Measurements from ENCODE around the gene RNF157. TPM values are rescaled to one million over a fixed set of nuclear protein-coding genes. Genes with fewer than 3 reads are reported as not detected.

Gene RNF157
- total and polyA plus RNA-seq, 2 of the 13 experiments (the other 11 are each of a cell fraction or from before 2014, with no cell fraction given), result 0.44 to 1.5 TPM

GRCh38 chr17:76266244-76266938, 26.1 kb upstream of the RNF157 start (continued):
- TF ChIP-seq ZBTB8A (CRISPR knock-in tag; IDR thresholded peaks at IDR 0.05; ENCODE audit: borderline replicate concordance, low read depth), result 0 out of 2 replicates have a peak, but pooled peaks have one; percentile 25
- TF ChIP-seq POLR2A (IDR thresholded peaks at IDR 0.05; ENCODE audit: insufficient read depth in 1 of 2, low read depth in 2 of 2, low read length in 2 of 2), result peak in 1 of 2 experiments; percentile 34; a peak in 1 of 4 replicates
- TF ChIP-seq ZSCAN5A (CRISPR knock-in tag; IDR thresholded peaks at IDR 0.05; ENCODE audit: borderline replicate concordance), result no peak
- peak; percentile 28 for TF ChIP-seq TEAD3 (CRISPR knock-in tag; optimal IDR thresholded peaks at IDR 0.05; ENCODE audit: borderline replicate concordance)
- TF ChIP-seq NFKB2 (CRISPR knock-in tag; IDR thresholded peaks at IDR 0.05; ENCODE audit: borderline replicate concordance), result no peak
- no peak for TF ChIP-seq SP2 (CRISPR knock-in tag; IDR thresholded peaks at IDR 0.05)
- peak; percentile 38; the same call in 1 of the 2 replicates for TF ChIP-seq DRAP1 (CRISPR knock-in tag; IDR thresholded peaks at IDR 0.05)
- no peak for TF ChIP-seq ZNF501 (CRISPR knock-in tag; IDR thresholded peaks at IDR 0.05)
- TF ChIP-seq HES4 (CRISPR knock-in tag; IDR thresholded peaks at IDR 0.05; ENCODE audit: borderline replicate concordance), result no peak; the same call in 1 of the 2 replicates
- no peak for TF ChIP-seq ELK4 (CRISPR knock-in tag; IDR thresholded peaks at IDR 0.05; ENCODE audit: borderline replicate concordance)
- no peak for TF ChIP-seq TSC22D2 (CRISPR knock-in tag; IDR thresholded peaks at IDR 0.05; ENCODE audit: borderline replicate concordance)
- no peak for TF ChIP-seq RXRB (CRISPR knock-in tag; IDR thresholded peaks at IDR 0.05; ENCODE audit: borderline replicate concordance)
- TF ChIP-seq ZNF207 (IDR thresholded peaks at IDR 0.05; ENCODE audit: borderline replicate concordance), result no peak
- no peak for TF ChIP-seq MTF2 (CRISPR knock-in tag; IDR thresholded peaks at IDR 0.05; ENCODE audit: borderline replicate concordance)
- no peak for TF ChIP-seq GLMP (CRISPR knock-in tag; IDR thresholded peaks at IDR 0.05; ENCODE audit: borderline replicate concordance)
- no peak for TF ChIP-seq ZBTB14 (CRISPR knock-in tag; IDR thresholded peaks at IDR 0.05)
- TF ChIP-seq KLF13 (CRISPR knock-in tag; IDR thresholded peaks at IDR 0.05), result no peak
- no peak for TF ChIP-seq NONO (IDR thresholded peaks at IDR 0.05)
- TF ChIP-seq NONO (CRISPR knock-in tag; conservative IDR thresholded peaks at IDR 0.05), result 0 out of 2 replicates have a peak, but pooled peaks have one; percentile 33
- TF ChIP-seq ZBTB44 (CRISPR knock-in tag; IDR thresholded peaks at IDR 0.05), result no peak
- TF ChIP-seq NFYB (CRISPR knock-in tag; IDR thresholded peaks at IDR 0.05), result no peak
- TF ChIP-seq PCBP1 (IDR thresholded peaks at IDR 0.05; ENCODE audit: borderline replicate concordance, low read depth, low read length), result 0 out of 2 replicates have a peak, but pooled peaks have one; percentile 61
- 0 out of 2 replicates have a peak, but pooled peaks have one; percentile 56 for TF ChIP-seq ZNF343 (CRISPR knock-in tag; IDR thresholded peaks at IDR 0.05)
